ENCODE results near the gene PTMS.

DNA sequence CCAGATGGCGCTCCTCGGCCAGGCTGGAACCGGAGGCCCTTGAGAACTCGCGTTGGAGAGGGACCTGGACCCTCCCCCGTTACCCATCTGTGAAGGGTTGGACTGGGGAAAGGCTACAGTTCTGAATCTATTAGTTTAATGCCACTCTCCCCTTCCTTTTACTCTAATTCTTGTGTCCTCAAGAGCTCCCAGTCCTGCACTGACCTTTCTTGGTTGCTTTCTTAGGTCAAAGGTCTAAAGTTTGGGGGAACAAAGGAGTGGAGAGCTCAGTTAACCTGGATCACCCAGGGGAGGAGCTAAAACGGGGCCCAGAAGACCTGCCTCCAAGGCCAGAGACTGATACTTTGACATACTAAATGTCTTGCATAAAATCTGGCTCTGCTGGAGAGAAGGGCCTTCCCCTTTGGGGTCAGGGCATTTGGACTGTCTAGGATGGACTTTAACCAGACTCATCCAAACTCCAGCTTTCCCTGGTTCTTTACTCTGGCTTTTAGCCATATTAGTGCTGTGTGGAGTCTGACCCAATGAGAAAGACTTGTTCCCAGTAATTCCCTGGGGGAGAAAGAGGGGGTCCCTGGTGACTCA, 12.3 kb upstream of the PTMS start:
- TF ChIP-seq, protein P1, sequence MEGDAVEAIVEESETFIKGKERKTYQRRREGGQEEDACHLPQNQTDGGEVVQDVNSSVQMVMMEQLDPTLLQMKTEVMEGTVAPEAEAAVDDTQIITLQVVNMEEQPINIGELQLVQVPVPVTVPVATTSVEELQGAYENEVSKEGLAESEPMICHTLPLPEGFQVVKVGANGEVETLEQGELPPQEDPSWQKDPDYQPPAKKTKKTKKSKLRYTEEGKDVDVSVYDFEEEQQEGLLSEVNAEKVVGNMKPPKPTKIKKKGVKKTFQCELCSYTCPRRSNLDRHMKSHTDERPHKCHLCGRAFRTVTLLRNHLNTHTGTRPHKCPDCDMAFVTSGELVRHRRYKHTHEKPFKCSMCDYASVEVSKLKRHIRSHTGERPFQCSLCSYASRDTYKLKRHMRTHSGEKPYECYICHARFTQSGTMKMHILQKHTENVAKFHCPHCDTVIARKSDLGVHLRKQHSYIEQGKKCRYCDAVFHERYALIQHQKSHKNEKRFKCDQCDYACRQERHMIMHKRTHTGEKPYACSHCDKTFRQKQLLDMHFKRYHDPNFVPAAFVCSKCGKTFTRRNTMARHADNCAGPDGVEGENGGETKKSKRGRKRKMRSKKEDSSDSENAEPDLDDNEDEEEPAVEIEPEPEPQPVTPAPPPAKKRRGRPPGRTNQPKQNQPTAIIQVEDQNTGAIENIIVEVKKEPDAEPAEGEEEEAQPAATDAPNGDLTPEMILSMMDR (IDR thresholded peaks at IDR 0.05) = peak in 3 of 4 experiments; percentile 84 to 99 (median 88)
- no peak for TF ChIP-seq POLR2AphosphoS5 (IDR thresholded peaks at IDR 0.05)

All from sigmoid colon (tissue), 4 donors.